ENCODE data around the gene COL23A1.

COL23A1 gene

DNA sequence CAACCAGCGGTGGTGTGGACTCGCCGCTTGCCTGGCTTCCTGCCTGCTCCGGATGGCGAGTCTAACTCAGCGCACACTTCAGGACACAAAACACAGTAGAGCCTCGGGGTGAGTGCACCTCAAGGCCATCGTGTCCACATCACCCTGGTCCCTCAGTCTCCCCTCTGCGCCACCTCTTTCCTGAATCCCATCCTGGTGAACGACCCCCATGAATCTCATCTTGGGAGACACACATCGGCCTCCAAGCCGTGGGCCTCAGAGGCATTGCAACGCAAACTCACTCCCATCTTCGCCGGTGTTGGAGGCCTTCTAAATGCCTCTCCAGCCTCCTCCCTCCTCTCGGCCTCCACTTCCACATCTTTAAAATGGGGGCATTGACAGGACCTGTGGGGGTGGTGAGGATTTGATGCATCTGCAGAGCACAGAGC, 124.3 kb downstream of the COL23A1 start:
- DNase-seq (ENCODE audit: insufficient read length, low spot score) (no peak), FAIRE-seq (no peak)

DNA sequence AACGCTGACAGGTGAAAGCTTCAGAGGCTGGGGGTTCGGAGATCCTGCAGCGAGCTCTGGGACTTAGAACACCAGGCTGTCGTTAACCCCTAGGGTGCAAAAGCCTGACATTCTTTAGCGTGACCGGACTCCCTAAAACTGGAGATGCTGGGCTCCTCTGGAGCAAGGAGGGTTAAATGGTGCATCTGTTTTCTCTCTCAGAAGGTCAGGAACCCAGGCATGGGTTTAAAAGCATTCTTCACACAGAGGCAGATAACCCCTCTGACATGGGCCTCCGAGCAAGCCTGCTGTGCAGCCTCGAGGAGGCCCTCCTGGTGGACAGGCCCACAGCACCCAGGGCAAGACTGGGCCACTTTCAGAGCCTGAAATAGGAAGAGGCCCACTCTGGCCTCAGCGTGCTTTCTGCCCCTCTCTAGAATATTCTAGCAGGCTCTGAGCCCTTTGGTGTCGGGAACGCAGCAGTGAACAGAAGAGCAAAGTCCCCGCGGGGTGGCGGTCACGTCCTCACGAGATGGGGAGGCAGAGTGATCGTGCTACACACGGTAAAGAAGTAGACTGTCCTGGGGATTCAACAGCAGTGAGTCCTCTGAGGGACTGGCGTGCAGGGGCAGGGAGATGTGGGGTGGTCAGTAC, 124.8 kb downstream of the COL23A1 start:
- FAIRE-seq (no peak), DNase-seq (ENCODE audit: insufficient read length, low spot score) (no peak)

DNA sequence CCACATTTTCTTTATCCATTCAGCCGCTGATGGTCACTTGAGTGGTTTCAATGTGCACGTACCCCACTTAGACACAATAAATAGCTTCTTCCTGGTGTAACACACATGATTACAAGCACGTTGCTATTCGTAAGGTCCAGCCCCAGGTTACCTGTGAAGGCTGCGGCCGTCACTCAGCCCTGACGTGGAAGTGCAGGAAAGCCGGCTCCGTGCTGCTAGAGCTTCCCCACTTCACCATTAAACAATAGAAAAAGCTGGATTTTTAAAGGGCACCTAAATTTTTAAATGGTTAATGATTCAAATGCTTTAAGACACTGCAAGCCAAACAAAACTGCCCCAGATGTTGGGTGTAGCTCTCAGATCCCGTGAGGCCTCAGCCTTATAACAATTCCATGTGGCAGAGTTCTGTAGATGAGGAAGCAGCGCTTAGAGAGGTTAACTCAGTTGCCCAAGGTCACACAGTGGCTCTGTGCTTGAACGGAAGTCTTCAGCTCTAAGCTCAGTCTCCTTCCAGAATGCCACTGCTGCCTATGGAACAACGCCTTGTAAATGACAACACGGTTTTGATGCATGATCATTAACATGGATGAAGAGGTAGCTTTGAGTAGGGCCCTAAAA, 125.7 kb downstream of the COL23A1 start:
- no peak for FAIRE-seq

GRCh38 chr5:178463321-178464155, 126.7 kb downstream of the COL23A1 start:
- DNase-seq (ENCODE audit: insufficient read length, low spot score), result no peak
- no peak for FAIRE-seq

More for the DNA sequence above, 125.7 kb downstream of the COL23A1 start:
- no peak for DNase-seq (ENCODE audit: insufficient read length, low spot score)

GRCh38 chr5:178462816-178463215, 127.4 kb downstream of the COL23A1 start:
- FAIRE-seq (no peak), DNase-seq (ENCODE audit: insufficient read length, low spot score) (no peak)

DNA sequence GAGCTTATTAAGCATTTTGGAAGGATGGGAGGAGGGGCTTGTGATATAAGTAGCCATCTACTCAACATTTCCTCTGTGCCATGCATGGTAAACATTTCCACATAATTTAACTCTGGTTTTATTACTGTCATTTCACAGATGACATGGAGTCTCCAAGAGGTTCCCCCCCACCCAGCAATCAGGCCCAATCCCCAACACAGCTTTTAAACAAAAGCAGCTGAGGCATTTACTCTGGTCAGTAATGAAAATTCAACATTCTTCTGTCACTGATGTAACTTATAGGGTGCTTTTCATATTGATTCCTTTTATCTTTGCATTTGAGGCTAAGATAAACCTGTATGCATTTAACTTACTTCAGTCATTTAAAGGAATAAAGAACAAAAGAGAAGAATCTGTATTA, 128.1 kb downstream of the COL23A1 start:
- FAIRE-seq, result no peak
- no peak for DNase-seq (ENCODE audit: insufficient read length, low spot score)

- DNase-seq (ENCODE audit: insufficient read length, low spot score) (peak; percentile 59), FAIRE-seq (peak; percentile 62)
Measured at GRCh38 chr5:178461004-178461730, 129.0 kb downstream of the COL23A1 start.

DNA sequence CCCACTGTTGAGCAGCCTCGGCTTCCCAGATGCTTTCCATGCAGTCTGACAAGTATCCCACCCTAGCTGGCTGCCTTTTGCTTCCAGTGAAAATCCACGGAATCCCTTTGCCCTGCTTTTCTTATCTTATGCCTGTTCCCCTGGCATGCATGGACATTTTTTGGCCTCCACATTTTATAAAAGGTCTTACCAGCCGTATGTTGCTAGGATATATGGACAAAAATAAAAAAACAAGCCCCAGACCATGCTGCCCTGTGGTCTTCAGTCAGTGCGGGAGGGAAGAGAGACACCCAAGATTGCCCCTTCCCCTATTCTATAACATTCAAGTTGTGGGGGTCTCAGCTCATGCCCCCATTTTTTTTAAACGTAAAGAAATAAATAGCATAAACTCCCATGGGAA, 129.6 kb downstream of the COL23A1 start:
- FAIRE-seq, result no peak
- no peak for DNase-seq (ENCODE audit: insufficient read length, low spot score)

DNA sequence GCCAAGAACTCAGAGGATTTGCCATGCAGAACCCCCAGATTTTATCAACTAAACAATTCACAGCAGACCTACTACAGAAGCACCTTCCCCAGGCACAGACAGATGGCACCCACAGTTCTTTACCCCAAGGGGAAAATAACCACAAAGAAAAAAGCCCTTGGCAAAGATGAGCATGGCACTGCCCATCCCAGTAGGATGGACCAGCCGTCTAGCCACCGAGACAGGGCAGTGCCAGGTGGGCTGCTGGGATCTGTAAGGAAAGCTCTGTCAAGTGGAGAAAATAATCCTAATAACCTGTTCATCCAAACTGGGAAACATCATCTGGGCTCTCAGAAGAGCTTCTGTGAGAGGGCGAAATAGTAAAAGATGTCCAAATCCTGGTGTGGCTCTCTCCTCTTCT, 130.0 kb downstream of the COL23A1 start:
- DNase-seq (ENCODE audit: insufficient read length, low spot score), result no peak
- no peak for FAIRE-seq

GRCh38 chr5:178458140-178458539, 132.1 kb downstream of the COL23A1 start:
- no peak for FAIRE-seq
- no peak for DNase-seq (ENCODE audit: insufficient read length, low spot score)

DNA sequence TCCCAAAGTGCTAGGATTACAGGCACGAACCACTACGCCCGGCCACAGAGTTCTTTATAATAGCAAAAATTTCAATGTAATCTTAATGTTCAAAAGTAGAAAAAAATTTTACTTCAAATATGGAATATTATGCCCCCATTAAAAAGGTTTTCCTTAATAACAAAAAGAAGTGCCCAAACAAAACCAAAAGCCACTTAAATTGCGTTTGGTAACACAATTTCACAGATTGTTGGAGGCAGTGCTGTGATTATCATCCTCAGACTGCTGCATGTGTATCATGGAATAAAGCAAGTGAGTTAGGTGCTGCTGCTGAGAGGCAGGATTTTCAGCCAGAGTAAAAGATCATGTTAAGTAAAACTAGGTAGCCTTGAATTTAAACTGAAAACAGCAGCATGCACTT, 132.7 kb downstream of the COL23A1 start:
- no peak for DNase-seq (ENCODE audit: insufficient read length, low spot score)
- no peak for FAIRE-seq

DNA sequence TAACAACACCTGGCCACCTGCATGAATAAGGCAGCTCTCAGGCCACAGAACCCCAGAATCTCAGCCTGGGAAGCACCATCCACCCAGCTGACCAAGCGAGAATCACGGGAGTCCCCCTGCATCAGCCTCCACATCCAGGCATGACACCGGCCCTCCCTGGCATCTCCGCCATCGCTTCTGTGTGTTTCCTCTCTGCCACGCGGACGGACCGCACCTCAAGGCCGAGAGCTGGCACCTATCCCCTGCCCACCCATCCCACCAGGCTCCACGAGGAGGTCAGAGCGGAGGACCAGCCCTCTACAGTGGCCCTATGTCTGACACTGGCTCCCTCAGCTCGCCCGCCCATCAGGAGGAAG, 134.7 kb downstream of the COL23A1 start:
- DNase-seq (ENCODE audit: insufficient read length, low spot score) (no peak), FAIRE-seq (no peak)

DNA sequence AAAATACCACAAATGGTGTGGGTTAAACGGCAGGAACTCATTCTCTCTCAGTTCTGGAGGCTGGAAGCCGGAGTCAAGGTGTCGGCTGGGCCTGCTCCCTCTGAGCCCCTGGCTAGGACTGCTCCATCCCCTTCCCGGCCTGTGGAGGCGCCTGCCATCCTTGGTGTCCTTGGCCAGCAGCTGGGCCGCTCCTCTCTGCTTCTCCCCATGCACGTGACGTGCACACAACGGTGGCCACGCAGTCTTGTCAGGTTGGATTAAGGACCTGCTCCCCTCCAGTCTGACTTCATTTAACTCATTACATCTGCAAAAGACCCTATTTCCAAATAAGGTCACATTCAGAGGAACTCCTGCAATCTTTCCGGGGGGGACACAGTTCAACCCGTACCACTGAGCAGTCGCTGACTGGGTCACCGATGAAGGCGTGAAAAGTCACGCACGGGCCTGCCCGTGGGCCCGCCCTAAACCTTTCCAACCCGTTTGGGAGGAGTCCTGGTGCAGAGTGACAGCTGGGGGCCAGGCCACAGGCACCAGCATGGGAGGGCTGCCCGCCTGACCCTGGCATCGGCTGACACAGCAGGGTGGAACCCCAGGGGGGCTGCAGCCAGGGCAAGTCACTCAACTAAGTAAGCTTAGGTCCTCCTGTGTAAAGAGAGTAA, 135.2 kb downstream of the COL23A1 start:
- FAIRE-seq (no peak), DNase-seq (ENCODE audit: insufficient read length, low spot score) (no peak)

- no peak for FAIRE-seq
- no peak for DNase-seq (ENCODE audit: insufficient read length, low spot score)
Measured at GRCh38 chr5:178454303-178454702, 135.9 kb downstream of the COL23A1 start.

DNA sequence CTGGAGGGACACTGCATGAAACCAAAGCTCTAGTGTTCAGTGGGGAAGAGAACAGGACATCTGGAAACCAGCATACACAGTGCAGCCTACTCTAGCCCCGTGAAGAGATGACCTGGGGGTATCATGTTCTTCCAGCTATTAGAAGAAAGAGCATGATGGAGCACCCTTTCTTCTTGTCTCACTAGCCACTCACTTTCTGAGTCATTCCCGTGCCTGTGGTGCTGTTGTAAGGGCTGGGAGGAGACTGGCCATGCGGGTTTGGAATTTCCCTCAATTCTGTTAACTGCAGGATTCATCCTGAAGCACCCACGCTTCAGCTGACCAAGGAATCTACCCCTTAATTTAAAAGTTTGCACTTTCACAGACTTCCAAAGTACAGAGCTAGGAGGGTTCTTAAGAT, 137.0 kb downstream of the COL23A1 start:
- DNase-seq (ENCODE audit: insufficient read length, low spot score), result no peak
- FAIRE-seq, result no peak

GRCh38 chr5:178450121-178451028, 139.8 kb downstream of the COL23A1 start:
- FAIRE-seq (no peak), DNase-seq (ENCODE audit: insufficient read length, low spot score) (no peak)

DNA sequence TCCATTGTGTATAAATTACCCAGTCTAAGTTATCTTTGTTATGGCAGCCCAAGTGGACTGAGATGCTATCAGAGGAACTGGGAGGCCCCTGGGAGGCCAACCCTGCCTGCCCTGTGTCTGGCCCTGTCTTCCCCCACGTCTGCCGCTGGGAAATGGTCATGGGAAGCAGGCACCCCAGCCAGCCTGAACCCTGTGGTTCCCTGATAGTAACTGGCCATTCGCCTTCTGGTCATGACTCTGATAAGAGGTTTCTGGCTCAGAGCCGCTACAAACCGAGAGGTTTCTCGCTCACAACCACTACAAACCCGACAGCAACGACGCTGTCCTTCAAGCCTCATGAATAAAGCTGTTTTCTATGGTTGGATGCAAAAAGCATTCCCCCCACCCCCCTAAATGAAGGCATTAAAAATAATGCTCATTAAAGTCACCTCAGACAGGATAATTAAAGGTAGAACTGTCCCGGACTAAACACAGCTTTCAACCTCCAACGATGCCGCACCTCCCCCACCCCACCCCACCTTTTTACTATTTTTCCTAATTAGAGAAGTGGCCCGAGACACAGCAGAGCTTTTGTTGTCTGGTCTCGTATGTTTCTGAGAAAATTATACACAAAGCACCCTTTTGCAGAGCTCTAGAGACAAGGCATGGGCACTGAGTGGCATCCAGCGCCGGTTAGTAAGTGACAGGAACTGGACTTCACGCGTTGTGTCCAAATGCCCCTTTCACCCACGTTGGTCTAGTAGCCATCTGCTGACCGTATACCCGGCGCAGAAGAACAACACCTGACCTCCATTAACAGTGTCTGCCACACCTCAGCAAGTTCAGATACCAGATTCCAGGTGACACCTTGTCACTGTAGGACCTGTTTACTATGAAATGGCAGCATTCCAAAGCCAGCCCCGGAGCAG, 140.8 kb downstream of the COL23A1 start:
- FAIRE-seq (no peak), DNase-seq (ENCODE audit: insufficient read length, low spot score) (no peak)

GRCh38 chr5:178445534-178445933, 144.7 kb downstream of the COL23A1 start:
- DNase-seq (ENCODE audit: insufficient read length, low spot score) (no peak), FAIRE-seq (no peak)
